Measurements from ENCODE around the gene JSRP1. TPM values are rescaled to one million over a fixed set of nuclear protein-coding genes. Genes with fewer than 3 reads are reported as not detected.

Gene JSRP1
- total and polyA plus RNA-seq, 2 of the 8 experiments (the other 6 are each of a cell fraction or from before 2014, with no cell fraction given) = 0.24 to 0.56 TPM

- Histone ChIP-seq H3K36me3 (ENCODE audit: control insufficient read depth in 2 of 4, insufficient read depth in 4 of 4, low read length in 3 of 4) (peaks cover 6 to 31% (median 22%) of the 10 kb centered on the region in 4 experiments; a peak in 6 of 8 replicates), H2BK15ac (ENCODE audit: low read length) (no peak overlapping the region), H2BK5ac (ENCODE audit: low read depth, low read length) (no peak overlapping the region), H4K8ac (ENCODE audit: extremely low read depth, insufficient read depth, low read length) (peak overlapping the region; percentile 2; the same call in 1 of the 2 replicates), H3K14ac (ENCODE audit: insufficient read length) (no peak overlapping the region), H2BK20ac (ENCODE audit: low read length) (no peak overlapping the region), H4K5ac (ENCODE audit: insufficient read length, low read depth, low read length) (no peak overlapping the region), H3K23ac (ENCODE audit: insufficient read length) (no peak overlapping the region), H3K9me3 (ENCODE audit: insufficient read depth in 2 of 2, low read depth in 1 of 2, low read length in 1 of 2) (no peaks in the 10 kb centered on the region), H3K4me3 (ENCODE audit: extremely low read depth in 1 of 4, insufficient read depth in 2 of 4, low read depth in 3 of 4, low read length in 4 of 4) (no peak overlapping the region), H3K23me2 (ENCODE audit: low read depth, low read length) (no peaks in the 10 kb centered on the region), H3K27ac (ENCODE audit: low read depth, low read length) (no peak overlapping the region), H2BK12ac (ENCODE audit: low read depth, low read length) (no peak overlapping the region), H3K79me1 (ENCODE audit: low read depth, low read length) (no peaks in the 10 kb centered on the region; the same call in 1 of the 2 replicates), H4K20me1 (replicated peaks in 1 of 2; ENCODE audit: control insufficient read depth in 1 of 2, insufficient read depth in 2 of 2, low read length in 2 of 2) (peaks cover 0 to 12% of the 10 kb centered on the region in 2 experiments), H3K4me2 (ENCODE audit: insufficient read depth in 1 of 2, low read depth in 2 of 2, low read length in 2 of 2) (no peak overlapping the region), H2AK5ac (ENCODE audit: low read depth, low read length) (no peak overlapping the region), H3K56ac (replicated peaks; ENCODE audit: insufficient read length, low read depth, low read length) (no peak overlapping the region), H3K18ac (ENCODE audit: extremely low read depth, low read length) (no peak overlapping the region), H4K91ac (replicated peaks; ENCODE audit: insufficient read length, low read length) (no peak overlapping the region), H3K27me3 (replicated peaks in 1 of 4; ENCODE audit: control insufficient read depth in 3 of 4, extremely low read depth in 1 of 4, insufficient read depth in 3 of 4, low read length in 3 of 4) (no peaks in the 10 kb centered on the region), H3K9ac (replicated peaks in 1 of 4; ENCODE audit: extremely low read depth in 1 of 4, low read depth in 3 of 4, low read length in 3 of 4) (no peak overlapping the region), H3K79me2 (ENCODE audit: control insufficient read depth in 1 of 2, insufficient read depth in 2 of 2, low read length in 2 of 2) (no peaks in the 10 kb centered on the region), H3K4ac (replicated peaks; ENCODE audit: insufficient read length, low read depth, low read length) (no peak overlapping the region), H2AFZ (ENCODE audit: low read length) (no peak overlapping the region), H3K4me1 (replicated peaks in 1 of 4; ENCODE audit: control insufficient read depth in 3 of 4, insufficient read depth in 4 of 4, low read length in 3 of 4) (no peaks in the 10 kb centered on the region), H2BK120ac (replicated peaks; ENCODE audit: low read depth, low read length) (no peak overlapping the region)
- DNase-seq (ENCODE audit: low read depth in 1 of 2, low spot score in 2 of 2) (no peak), FAIRE-seq (no peak)
- ChIA-PET POLR2A (ENCODE audit: partially characterized antibody) (interaction anchor here (1.1 to 1.5 kb wide), 3 partner anchors 13 to 29 kb away, joined by 3 read pairs; no protein-coding TSS in a partner anchor), CTCF (ENCODE audit: partially characterized antibody) (interaction anchor here (1.7 kb wide), 1 partner anchor 10 kb away, joined by 5 read pairs; no protein-coding TSS in a partner anchor)
- WGBS, 2 experiments (ENCODE audit: extremely low coverage in 1 of 2, insufficient coverage in 1 of 2, insufficient read length in 1 of 2, insufficient replicate concordance in 2 of 2, low coverage in 1 of 2, low lambda C conversion rate in 2 of 2, missing lambda C conversion rate in 1 of 2) = 93% methylated on average over 13 of the region's 17 CpGs; no CpG with 5 or more reads in 1 of the 2 experiments
- TF ChIP-seq FOSL1 (IDR thresholded peaks at IDR 0.05; ENCODE audit: insufficient read depth, low read depth, low read length) (no peak), JUN (IDR thresholded peaks at IDR 0.05; ENCODE audit: low read depth, low read length) (no peak), GABPA (IDR thresholded peaks at IDR 0.05; ENCODE audit: borderline replicate concordance, insufficient read depth, low read length) (no peak), PHF8 (conservative IDR thresholded peaks at IDR 0.05; ENCODE audit: low read depth, low read length) (no peak), KDM5A (IDR thresholded peaks at IDR 0.05; ENCODE audit: low read length) (no peak), MAX (IDR thresholded peaks at IDR 0.05) (no peak), CTBP2 (IDR thresholded peaks at IDR 0.05; ENCODE audit: borderline replicate concordance, insufficient read depth, insufficient read length, low read length) (no peak), ATF3 (IDR thresholded peaks at IDR 0.05; ENCODE audit: insufficient read depth, low read depth, low read length) (no peak), NANOG (IDR thresholded peaks at IDR 0.05; ENCODE audit: insufficient read depth, low read depth, low read length, poor library complexity, severe bottlenecking) (no peak), SIX5 (IDR thresholded peaks at IDR 0.05; ENCODE audit: low read depth, low read length) (no peak), SIRT6 (IDR thresholded peaks at IDR 0.05; ENCODE audit: low read length) (no peak), TEAD4 (IDR thresholded peaks at IDR 0.05; ENCODE audit: low read depth, low read length) (no peak), CREB1 (IDR thresholded peaks at IDR 0.05) (no peak), SUZ12 (IDR thresholded peaks at IDR 0.05; ENCODE audit: low read length) (no peak)
Measured at GRCh38 chr19:2209408-2209807, 46.8 kb downstream of the JSRP1 start.
